HG03439 (cell line): Measurements from ENCODE around the gene BRINP2.

Experiments used
- ATAC-seq: cut with Tn5 transposase; IDR thresholded peaks from one replicate; pipeline ENCODE4 v1.9.1; 2021; ENCODE audit warnings: mild to moderate bottlenecking, moderate library complexity; ENCODE audit not compliant: unreplicated experiment

BRINP2 gene

GRCh38 chr1:177219554-177220458 lies 49.0 kb downstream of the BRINP2 start:
- ATAC-seq: no peak

- ATAC-seq: no peak
Measured at GRCh38 chr1:177223359-177223758, 52.6 kb downstream of the BRINP2 start.

GRCh38 chr1:177227978-177228692 lies 57.4 kb downstream of the BRINP2 start:
- no peak for ATAC-seq

- ATAC-seq: no peak
Measured at GRCh38 chr1:177228693-177229065, 57.9 kb downstream of the BRINP2 start.

- no peak for ATAC-seq
Measured at GRCh38 chr1:177229781-177230180, 59.0 kb downstream of the BRINP2 start.

GRCh38 chr1:177230228-177231016 lies 59.7 kb downstream of the BRINP2 start:
- ATAC-seq: no peak

- ATAC-seq: no peak
Measured at GRCh38 chr1:177235350-177235749, 64.6 kb downstream of the BRINP2 start.

GRCh38 chr1:177236962-177237361 lies 66.2 kb downstream of the BRINP2 start:
- ATAC-seq: no peak

- ATAC-seq: no peak
Measured at GRCh38 chr1:177238967-177239366, 68.2 kb downstream of the BRINP2 start.

- ATAC-seq: no peak
Measured at GRCh38 chr1:177239792-177240191, 69.0 kb downstream of the BRINP2 start.

- no peak for ATAC-seq
Measured at GRCh38 chr1:177243773-177244172, 73.0 kb downstream of the BRINP2 start.

GRCh38 chr1:177246710-177247580 lies 76.2 kb downstream of the BRINP2 start:
- no peak for ATAC-seq

- ATAC-seq: no peak
Measured at GRCh38 chr1:177247623-177248176, 76.9 kb downstream of the BRINP2 start.

- no peak for ATAC-seq
Measured at GRCh38 chr1:177248258-177248657, 77.5 kb downstream of the BRINP2 start.

- ATAC-seq: no peak
Measured at GRCh38 chr1:177249231-177249630, 78.5 kb downstream of the BRINP2 start.

- no peak for ATAC-seq
Measured at GRCh38 chr1:177252877-177253276, 82.1 kb downstream of the BRINP2 start.

GRCh38 chr1:177255411-177255810 lies 84.7 kb downstream of the BRINP2 start:
- no peak for ATAC-seq

GRCh38 chr1:177256153-177257075 lies 85.7 kb downstream of the BRINP2 start:
- no peak for ATAC-seq

GRCh38 chr1:177257128-177257527 lies 86.4 kb downstream of the BRINP2 start:
- ATAC-seq: no peak
